Pancreas (tissue), 10 donors: ENCODE data around the gene PLPP3. TPM values are rescaled to one million over a fixed set of nuclear protein-coding genes. Genes with fewer than 3 reads are reported as not detected.
A peak's percentile ranks its signal among the peaks of the same experiment; 100 is the strongest.

ENCODE experiments used
- ATAC-seq, 4 donors: fragments of 200-7000 bp; cut with Tn5 transposase; one replicate each; pipeline versions ENCODE4 v1.8.0 to v1.9.1; 2020; ENCODE audit warnings: mild to moderate bottlenecking in 4 of 4, moderate library complexity in 4 of 4
- DNase-seq, 6 donors: peaks; one replicate each; pipeline ENCODE4 v3.0.0-alpha.2; 2020
- FAIRE-seq: peaks from 2 replicates; lab custom pipeline; 2012; peaks lifted over from hg19 to GRCh38; lab: Jason Lieb, UNC
- H3K27ac ChIP-seq, 4 donors: fragments of 200-600 bp; sonication (generic); 1 replicate in 3 of 4; 2 replicates in 1 of 4; pipeline versions ENCODE4 v1.5.0 to v1.8.0; 2020
- H3K27me3 ChIP-seq, 4 donors: fragments of 200-600 bp; one replicate each; pipeline ENCODE4 v1.8.0; 2021
- H3K36me3 ChIP-seq, 3 donors: fragments of 200-600 bp; sonication (generic) in 1 of 3; one replicate each; pipeline versions ENCODE4 v1.5.0 to v1.8.0; 2020 to 2021
- H3K4me1 ChIP-seq, 3 donors: fragments of 200-600 bp; one replicate each; pipeline ENCODE4 v1.8.0; 2021
- H3K4me3 ChIP-seq, 4 donors: fragments of 200-600 bp; sonication (generic) in 2 of 4; one replicate each; pipeline versions ENCODE4 v1.5.0 to v1.8.0; 2020 to 2021
- H3K9me3 ChIP-seq, 4 donors: fragments of 200-600 bp; one replicate each; pipeline ENCODE4 v1.8.0; 2021
- WGBS, 2 donors: extraction: QIAGEN DNeasy Blood & Tissue Kit; methylation state at CpG; one replicate each; pipeline ENCODE4 v1.1.7; 2013; 5-methylcytosine and 5-hydroxymethylcytosine counted together
- intact Hi-C, 3 donors: fragments of 100-400 bp; cut with DNase I; formaldehyde crosslinking; loops; one replicate each; pipeline versions ENCODE4 v1.11.1 to v1.14.2; 2022
- polyA plus RNA-seq, 2 donors: library from polyadenylated mRNA; stranded (reverse); fragments of 200-250 nt; gene quantifications; one replicate each; pipeline ENCODE4 v1.2.3, GENCODE V29; 2013
- total RNA-seq, 6 donors: library from RNA; stranded (reverse); fragmentation: NEBNext Ultra II Directional in 4 of 6; extraction: Animal tissue kit (Norgen Biotek cat#: 25700) in 4 of 6; gene quantifications; one replicate each; pipeline versions ENCODE4 v1.2.1 to v1.2.4, GENCODE V29; 2021 to 2023
- TF ChIP-seq, protein P1 (sequence below), 4 donors: fragments of 200-600 bp; sonication (generic) in 3 of 4; IDR thresholded peaks; one replicate each; pipeline versions ENCODE4 v1.5.0 to v1.8.0; 2021; ENCODE audit warnings: antibody characterized with exemption in 4 of 4
- donor health status: healthy with polysubstance abuse.
- donor health status: DM: no; HTN: no; CAD: no; lungs with moderate emphysema.
- donor health status: DM: no; HTN: no; CAD: no.
- donor health status: control.
- donor health status: control.
- donor health status: Bipolar disorder and iron deficiency.
- donor health status: DM: yes; HTN: yes; CAD: no.
- donor health status: DM: no; HTN: no; CAD: no.
- donor health status: DM: no; HTN: no; CAD: no.
- donor health status: DM: yes; HTN: yes; CAD: no.

Gene PLPP3
- total and polyA plus RNA-seq, 8 donors = 5.5 to 29.6 (median 18.7) TPM

DNA sequence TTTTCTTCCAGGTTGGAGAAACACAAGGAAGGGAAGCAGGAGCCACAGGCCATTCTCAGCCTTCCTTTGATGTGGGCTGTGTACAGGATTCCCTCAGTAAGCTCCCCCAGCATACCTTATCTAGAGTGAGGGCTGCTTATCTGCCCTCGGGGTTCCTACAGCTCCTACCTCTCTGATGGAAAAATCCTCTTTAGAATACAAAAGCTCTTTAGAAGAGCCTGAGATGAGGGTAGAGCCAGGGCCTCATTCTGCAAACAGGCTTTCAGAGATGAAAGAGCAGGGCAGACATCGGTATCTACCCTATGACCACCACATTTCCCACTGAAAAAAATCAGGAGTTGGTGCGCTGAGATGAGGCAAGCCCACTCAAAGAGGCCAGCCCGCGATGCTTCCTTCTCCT lies 85.1 kb downstream of the PLPP3 start:
- H3K27ac ChIP-seq = no peak overlapping the region

DNA sequence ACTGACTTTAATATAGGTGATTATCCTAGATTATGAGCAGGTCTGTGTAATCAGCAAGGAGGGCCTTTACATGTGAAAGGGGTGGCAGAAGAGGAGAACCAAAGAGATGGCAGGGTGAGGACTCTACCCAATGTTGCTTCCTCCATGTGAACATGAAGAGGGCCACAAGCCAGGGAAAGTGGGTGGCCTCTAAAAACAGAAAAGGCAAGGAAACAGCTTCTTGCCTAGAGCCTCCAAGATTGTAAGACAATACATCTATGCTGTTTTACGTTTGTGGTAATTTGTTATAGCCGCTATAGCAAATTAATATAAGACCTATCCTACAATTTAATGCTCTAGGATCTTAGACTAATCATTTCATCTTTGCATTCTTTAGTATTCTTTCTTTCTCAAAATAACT lies 85.5 kb downstream of the PLPP3 start:
- TF ChIP-seq, protein P1, sequence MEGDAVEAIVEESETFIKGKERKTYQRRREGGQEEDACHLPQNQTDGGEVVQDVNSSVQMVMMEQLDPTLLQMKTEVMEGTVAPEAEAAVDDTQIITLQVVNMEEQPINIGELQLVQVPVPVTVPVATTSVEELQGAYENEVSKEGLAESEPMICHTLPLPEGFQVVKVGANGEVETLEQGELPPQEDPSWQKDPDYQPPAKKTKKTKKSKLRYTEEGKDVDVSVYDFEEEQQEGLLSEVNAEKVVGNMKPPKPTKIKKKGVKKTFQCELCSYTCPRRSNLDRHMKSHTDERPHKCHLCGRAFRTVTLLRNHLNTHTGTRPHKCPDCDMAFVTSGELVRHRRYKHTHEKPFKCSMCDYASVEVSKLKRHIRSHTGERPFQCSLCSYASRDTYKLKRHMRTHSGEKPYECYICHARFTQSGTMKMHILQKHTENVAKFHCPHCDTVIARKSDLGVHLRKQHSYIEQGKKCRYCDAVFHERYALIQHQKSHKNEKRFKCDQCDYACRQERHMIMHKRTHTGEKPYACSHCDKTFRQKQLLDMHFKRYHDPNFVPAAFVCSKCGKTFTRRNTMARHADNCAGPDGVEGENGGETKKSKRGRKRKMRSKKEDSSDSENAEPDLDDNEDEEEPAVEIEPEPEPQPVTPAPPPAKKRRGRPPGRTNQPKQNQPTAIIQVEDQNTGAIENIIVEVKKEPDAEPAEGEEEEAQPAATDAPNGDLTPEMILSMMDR (IDR thresholded peaks at IDR 0.05) = no peak
- Histone ChIP-seq H3K9me3 (no peaks in the 10 kb centered on the region), H3K4me1 (peaks cover 3 to 13% (median 13%) of the 10 kb centered on the region in 3 donors), H3K27me3 (no peaks in the 10 kb centered on the region), H3K27ac (no peak overlapping the region), H3K4me3 (no peak overlapping the region), H3K36me3 (peaks cover 0 to 13% (median 4%) of the 10 kb centered on the region in 3 donors)
- intact Hi-C loops = no loop called here
- ATAC-seq (no peak), FAIRE-seq (no peak), DNase-seq (no peak)
- WGBS, 2 donors = 94 to 98% methylated on average over 2 of the region's 2 CpGs

More for the DNA sequence above, 85.1 kb downstream of the PLPP3 start:
- ATAC-seq = no peak
- no peak for DNase-seq
- Histone ChIP-seq H3K4me1 (peaks cover 3 to 13% (median 13%) of the 10 kb centered on the region in 3 donors), H3K9me3 (no peaks in the 10 kb centered on the region), H3K4me3 (no peak overlapping the region), H3K27me3 (no peaks in the 10 kb centered on the region), H3K36me3 (peaks cover 0 to 13% (median 4%) of the 10 kb centered on the region in 3 donors)
- TF ChIP-seq, protein P1 (IDR thresholded peaks at IDR 0.05) = no peak
- WGBS, 2 donors = 81 to 82% methylated on average over 5 of the region's 5 CpGs
- intact Hi-C loops = no loop called here
- no peak for FAIRE-seq

DNA sequence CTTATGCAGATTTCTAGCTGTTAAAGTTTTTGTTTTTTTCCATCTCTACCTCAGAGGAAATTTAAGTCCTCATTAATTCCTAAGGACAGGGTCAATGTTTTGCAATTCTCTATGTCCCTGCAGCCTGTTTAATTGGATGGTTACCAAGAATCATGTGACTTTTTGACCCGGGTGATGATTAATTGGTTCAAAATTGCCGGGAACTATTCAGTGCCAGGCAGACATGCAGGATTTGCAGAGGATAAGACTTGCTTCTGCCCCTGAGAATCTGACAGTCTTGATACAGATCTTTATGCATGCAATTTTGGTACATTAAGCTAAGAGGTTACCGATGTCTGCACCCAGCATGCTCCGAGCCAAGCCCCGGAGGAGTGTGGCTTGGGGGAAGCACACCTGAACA lies 87.9 kb downstream of the PLPP3 start:
- Histone ChIP-seq H3K4me1 (peaks cover 3 to 13% (median 13%) of the 10 kb centered on the region in 3 donors), H3K4me3 (no peak overlapping the region), H3K27ac (peak overlapping the region in 1 of 4 donors; percentile 30), H3K36me3 (peaks cover 0 to 13% (median 4%) of the 10 kb centered on the region in 3 donors), H3K27me3 (no peaks in the 10 kb centered on the region), H3K9me3 (no peaks in the 10 kb centered on the region)
- peak in 1 of 6 donors; percentile 34 for DNase-seq
- FAIRE-seq = no peak
- TF ChIP-seq, protein P1 (IDR thresholded peaks at IDR 0.05) = no peak
- peak; percentile 80 to 91 (median 87) for ATAC-seq
- WGBS, 2 donors = 21 to 38% methylated on average over 5 of the region's 5 CpGs
- intact Hi-C loops = no loop called here

DNA sequence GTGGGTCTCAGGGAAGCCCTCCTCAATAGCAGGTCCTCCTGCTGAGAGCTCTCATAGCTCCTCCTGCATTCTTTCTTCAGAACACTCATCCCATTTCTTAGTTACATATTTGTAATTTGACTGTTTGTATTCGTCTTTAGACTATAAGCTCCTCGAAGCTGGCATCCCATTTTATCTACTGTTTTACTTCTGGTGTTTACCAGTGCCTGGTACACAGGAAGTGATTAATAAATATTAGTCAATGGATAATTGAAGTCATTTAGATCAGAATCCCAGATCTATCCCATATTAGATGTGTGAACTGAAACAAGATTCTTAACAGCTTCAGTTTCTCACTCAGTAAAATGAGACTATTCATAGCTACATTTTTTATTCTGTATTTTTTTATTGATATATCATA lies 88.7 kb downstream of the PLPP3 start:
- intact Hi-C loops = no loop called here
- no peaks in the 10 kb centered on the region for H3K27me3 ChIP-seq
- peaks cover 0 to 6% (median 4%) of the 10 kb centered on the region in 3 donors for H3K36me3 ChIP-seq
- H3K9me3 ChIP-seq = no peaks in the 10 kb centered on the region
- ATAC-seq = no peak
- H3K4me3 ChIP-seq = no peak overlapping the region
- no peak overlapping the region for H3K27ac ChIP-seq
- no peak for FAIRE-seq
- DNase-seq = no peak
- peaks cover 3 to 13% (median 13%) of the 10 kb centered on the region in 3 donors for H3K4me1 ChIP-seq
- TF ChIP-seq, protein P1 (IDR thresholded peaks at IDR 0.05) = no peak
- WGBS, 2 donors = 58 to 63% methylated on average over 2 of the region's 2 CpGs

DNA sequence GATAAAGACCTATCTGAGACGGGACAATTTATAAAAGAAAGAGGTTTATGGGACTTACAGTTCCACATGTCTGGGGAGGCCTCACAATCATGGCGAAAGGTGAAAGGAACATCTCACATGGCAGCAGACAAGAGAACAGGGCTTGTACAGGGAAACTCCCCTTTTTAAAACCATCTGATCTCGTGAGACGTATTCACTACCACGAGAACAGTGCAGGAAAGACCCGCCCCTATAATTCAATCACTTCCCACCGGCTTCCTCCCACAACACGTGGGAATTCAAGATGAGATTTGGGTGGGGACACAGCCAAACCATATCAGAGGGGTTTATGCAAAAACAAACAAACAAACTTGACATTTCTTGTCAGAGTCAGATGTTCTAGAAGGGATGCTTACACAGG lies 89.7 kb downstream of the PLPP3 start:
- DNase-seq (no peak), FAIRE-seq (no peak), ATAC-seq (no peak)
- Histone ChIP-seq H3K36me3 (peaks cover 0 to 4% (median 0%) of the 10 kb centered on the region in 3 donors), H3K27me3 (no peaks in the 10 kb centered on the region), H3K4me3 (no peak overlapping the region), H3K27ac (no peak overlapping the region), H3K9me3 (no peaks in the 10 kb centered on the region), H3K4me1 (peaks cover 3 to 13% (median 13%) of the 10 kb centered on the region in 3 donors)
- TF ChIP-seq, protein P1 (IDR thresholded peaks at IDR 0.05) = no peak
- intact Hi-C loops = no loop called here
- WGBS, 2 donors = 83 to 88% methylated on average over 8 of the region's 8 CpGs
